K562 (cell line): ENCODE data around the gene ITPR2.

Experiments
- BCL6 ChIP-seq: fragments of 250-450 bp; sonication (Bioruptor Pico); IDR thresholded peaks from 2 replicates; pipeline ENCODE4 v1.4.0; 2020
- CEBPZ ChIP-seq: fragments of 150-350 bp; IDR thresholded peaks from 2 replicates; pipeline ENCODE4 v1.6.1; 2014; ENCODE audit warnings: low read depth, mild to moderate bottlenecking, low read length, borderline replicate concordance
- CREB1 ChIP-seq, 2 experiments: sonication (generic) in 1 of 2; formaldehyde crosslinking in 1 of 2; IDR thresholded peaks; 2 replicates each; pipeline versions ENCODE4 v1.6.1 to v1.8.0; 2012 to 2022; ENCODE audit warnings: inconsistent platforms in 1 of 2, mild to moderate bottlenecking in 1 of 2, missing genetic modification reagents in 1 of 2, moderate library complexity in 1 of 2
- CTCF ChIP-seq, 3 experiments: IDR thresholded peaks in 2 of 3; conservative IDR thresholded peaks in 1 of 3; 2 replicates each; pipeline ENCODE4 v1.5.1; 2011 to 2012; ENCODE audit warnings: low read length in 3 of 3, mild to moderate bottlenecking in 3 of 3, control low read depth in 2 of 3, improper control_type of control experiment in 1 of 3, inconsistent platforms in 1 of 3, low read depth in 1 of 3, mixed read lengths in 1 of 3, moderate library complexity in 1 of 3; ENCODE audit not compliant: insufficient read depth in 2 of 3
- HMG20A ChIP-seq: fragments of 450-650 bp; formaldehyde crosslinking; conservative IDR thresholded peaks from 2 replicates; pipeline ENCODE4 v1.4.0; 2020; ENCODE audit warnings: mild to moderate bottlenecking, mixed read lengths
- JUNB ChIP-seq: fragments of 450-650 bp; formaldehyde crosslinking; conservative IDR thresholded peaks from 2 replicates; pipeline ENCODE4 v1.4.0; 2020; ENCODE audit warnings: mild to moderate bottlenecking
- NFXL1 ChIP-seq: fragments of 450-650 bp; formaldehyde crosslinking; IDR thresholded peaks from 2 replicates; pipeline ENCODE4 v1.4.0; 2021; ENCODE audit warnings: mild to moderate bottlenecking
- POLR3G ChIP-seq: IDR thresholded peaks from 2 replicates; pipeline ENCODE4 v1.6.1; 2011; ENCODE audit not compliant: insufficient read length, insufficient replicate concordance; ENCODE audit errors: extremely low read depth
- RFX5 ChIP-seq: IDR thresholded peaks from 2 replicates; pipeline ENCODE4 v1.6.1; 2011; ENCODE audit warnings: low read depth, mild to moderate bottlenecking, improper control_type of control experiment, low read length
- ZNF212 ChIP-seq: fragments of 450-650 bp; formaldehyde crosslinking; IDR thresholded peaks from 2 replicates; pipeline ENCODE4 v1.4.0; 2020; ENCODE audit warnings: mild to moderate bottlenecking
- ZNF449 ChIP-seq: fragments of 250-450 bp; sonication (Bioruptor Pico); IDR thresholded peaks from 2 replicates; pipeline ENCODE4 v1.8.0; 2022; ENCODE audit warnings: moderate library complexity, mild to moderate bottlenecking, inconsistent platforms
- ZNF561 ChIP-seq: fragments of 450-650 bp; formaldehyde crosslinking; conservative IDR thresholded peaks from 2 replicates; pipeline ENCODE4 v1.4.0; 2020; ENCODE audit warnings: mild to moderate bottlenecking, moderate library complexity
- TF ChIP-seq, protein P1 (sequence below): fragments of 250-450 bp; sonication (Bioruptor Pico); IDR thresholded peaks from 2 replicates; pipeline ENCODE4 v1.4.0; 2020; ENCODE audit warnings: mild to moderate bottlenecking, moderate library complexity
- TF ChIP-seq, protein P2 (sequence below): sonication (generic); formaldehyde crosslinking; IDR thresholded peaks from 2 replicates; pipeline ENCODE4 v1.8.1; 2023; ENCODE audit warnings: mild to moderate bottlenecking, missing genetic modification reagents, moderate library complexity

GRCh38 chr12:26730481-26731350 is 102.3 kb downstream of the ITPR2 start:
- TF ChIP-seq CTCF (IDR thresholded peaks at IDR 0.05 in 2 of 3, conservative IDR thresholded peaks at IDR 0.05 in 1 of 3; ENCODE audit: insufficient read depth in 2 of 3, low read depth in 1 of 3, low read length in 3 of 3) = no peak
- no peak for TF ChIP-seq RFX5
- no peak for TF ChIP-seq ZNF561
- no peak for TF ChIP-seq HMG20A (CRISPR knock-in tag)
- TF ChIP-seq NFXL1 (CRISPR knock-in tag) = no peak
- TF ChIP-seq POLR3G = no peak
- no peak for TF ChIP-seq JUNB
- TF ChIP-seq ZNF449 (CRISPR knock-in tag) = no peak
- TF ChIP-seq ZNF212 (CRISPR knock-in tag) = no peak
- TF ChIP-seq, protein P1, sequence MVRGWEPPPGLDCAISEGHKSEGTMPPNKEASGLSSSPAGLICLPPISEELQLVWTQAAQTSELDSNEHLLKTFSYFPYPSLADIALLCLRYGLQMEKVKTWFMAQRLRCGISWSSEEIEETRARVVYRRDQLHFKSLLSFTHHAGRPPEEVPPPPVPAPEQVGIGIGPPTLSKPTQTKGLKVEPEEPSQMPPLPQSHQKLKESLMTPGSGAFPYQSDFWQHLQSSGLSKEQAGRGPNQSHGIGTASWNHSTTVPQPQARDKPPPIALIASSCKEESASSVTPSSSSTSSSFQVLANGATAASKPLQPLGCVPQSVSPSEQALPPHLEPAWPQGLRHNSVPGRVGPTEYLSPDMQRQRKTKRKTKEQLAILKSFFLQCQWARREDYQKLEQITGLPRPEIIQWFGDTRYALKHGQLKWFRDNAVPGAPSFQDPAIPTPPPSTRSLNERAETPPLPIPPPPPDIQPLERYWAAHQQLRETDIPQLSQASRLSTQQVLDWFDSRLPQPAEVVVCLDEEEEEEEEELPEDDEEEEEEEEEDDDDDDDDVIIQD (CRISPR knock-in tag) = no peak
- no peak for TF ChIP-seq CREB1 (IDR thresholded peaks at IDR 0.05)
- TF ChIP-seq CREB1 (CRISPR knock-in tag; IDR thresholded peaks at IDR 0.05) = no peak
- no peak for TF ChIP-seq BCL6 (CRISPR knock-in tag)
- TF ChIP-seq CEBPZ = no peak
- TF ChIP-seq, protein P2, sequence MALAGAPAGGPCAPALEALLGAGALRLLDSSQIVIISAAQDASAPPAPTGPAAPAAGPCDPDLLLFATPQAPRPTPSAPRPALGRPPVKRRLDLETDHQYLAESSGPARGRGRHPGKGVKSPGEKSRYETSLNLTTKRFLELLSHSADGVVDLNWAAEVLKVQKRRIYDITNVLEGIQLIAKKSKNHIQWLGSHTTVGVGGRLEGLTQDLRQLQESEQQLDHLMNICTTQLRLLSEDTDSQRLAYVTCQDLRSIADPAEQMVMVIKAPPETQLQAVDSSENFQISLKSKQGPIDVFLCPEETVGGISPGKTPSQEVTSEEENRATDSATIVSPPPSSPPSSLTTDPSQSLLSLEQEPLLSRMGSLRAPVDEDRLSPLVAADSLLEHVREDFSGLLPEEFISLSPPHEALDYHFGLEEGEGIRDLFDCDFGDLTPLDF (CRISPR knock-in tag) = no peak
